Type B pancreatic cell (in vitro differentiated cells): ENCODE data around the gene CAMTA1. TPM values are rescaled to one million over a fixed set of nuclear protein-coding genes. Genes with fewer than 3 reads are reported as not detected.

Experiments
- DNase-seq: peaks from one replicate; pipeline ENCODE4 v3.0.0; 2021; ENCODE audit warnings: mixed read lengths; ENCODE audit not compliant: unreplicated experiment; ENCODE audit errors: extremely low spot score
- H3K27ac Mint-ChIP-seq: 2 replicates; pipeline ENCODE4 v1.8.0; 2021; ENCODE audit warnings: mild to moderate bottlenecking, mixed read lengths
- H3K27me3 Mint-ChIP-seq: 2 replicates; pipeline ENCODE4 v1.8.0; 2021; ENCODE audit warnings: mixed read lengths
- H3K36me3 Mint-ChIP-seq: 2 replicates; pipeline ENCODE4 v1.8.0; 2021; ENCODE audit warnings: mixed read lengths
- H3K4me1 Mint-ChIP-seq: one replicate; pipeline ENCODE4 v1.8.0; 2021; ENCODE audit warnings: mixed read lengths; ENCODE audit not compliant: unreplicated experiment
- H3K4me3 Mint-ChIP-seq: 2 replicates; pipeline ENCODE4 v1.8.0; 2021; ENCODE audit warnings: mild to moderate bottlenecking, mixed read lengths
- H3K9me3 Mint-ChIP-seq: 2 replicates; pipeline ENCODE4 v1.8.0; 2021; ENCODE audit warnings: mixed read lengths
- total RNA-seq: library from RNA; stranded (reverse); gene quantifications from 2 replicates; pipeline ENCODE4 v1.2.1, GENCODE V29; 2021; ENCODE audit warnings: low replicate concordance
- TF ChIP-seq, protein P1 (sequence below): fragments of 200-600 bp; sonication (generic); conservative IDR thresholded peaks from 2 replicates; pipeline ENCODE4 v1.5.0; 2021; ENCODE audit warnings: antibody characterized with exemption, mild to moderate bottlenecking

Gene CAMTA1
- total RNA-seq, 1 donor from 2014 or later, result 82.5 TPM

DNA sequence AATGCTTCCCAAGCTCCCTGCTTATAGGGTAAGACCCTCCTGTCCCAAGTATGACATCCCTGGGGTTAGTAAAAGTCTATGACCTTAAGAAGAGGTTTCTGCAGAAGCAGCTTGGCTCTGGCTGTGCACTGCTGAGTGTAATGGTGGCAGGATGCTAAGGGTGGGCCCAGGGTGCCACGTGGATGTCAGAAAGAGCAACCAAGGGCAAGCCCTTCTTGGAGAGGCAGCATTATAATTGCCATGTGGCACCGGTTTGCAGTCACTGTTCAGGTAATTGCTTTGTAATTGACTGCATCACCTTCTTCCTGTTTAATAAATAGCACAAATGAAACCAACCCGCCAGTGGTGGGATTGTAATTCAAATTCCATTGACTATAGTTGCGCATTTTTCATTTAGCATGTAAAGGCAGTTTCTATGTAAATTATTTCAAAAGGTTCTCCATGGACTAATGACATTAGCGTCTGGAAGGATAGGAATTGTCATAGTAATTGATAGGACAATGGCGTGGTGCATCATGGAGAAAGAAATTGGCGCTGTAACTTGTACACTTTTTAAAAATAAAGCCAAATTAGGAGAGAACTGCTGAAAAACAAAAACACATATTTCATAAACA, 495.2 kb downstream of the CAMTA1 start:
- Mint-ChIP-seq H3K4me3 (no peak overlapping the region), H3K27me3 (peaks cover 10% of the 10 kb centered on the region), H3K36me3 (no peaks in the 10 kb centered on the region), H3K9me3 (peaks cover 11% of the 10 kb centered on the region), H3K27ac (no peak overlapping the region), H3K4me1 (no peaks in the 10 kb centered on the region)
- peak; percentile 34 for DNase-seq
- TF ChIP-seq, protein P1, sequence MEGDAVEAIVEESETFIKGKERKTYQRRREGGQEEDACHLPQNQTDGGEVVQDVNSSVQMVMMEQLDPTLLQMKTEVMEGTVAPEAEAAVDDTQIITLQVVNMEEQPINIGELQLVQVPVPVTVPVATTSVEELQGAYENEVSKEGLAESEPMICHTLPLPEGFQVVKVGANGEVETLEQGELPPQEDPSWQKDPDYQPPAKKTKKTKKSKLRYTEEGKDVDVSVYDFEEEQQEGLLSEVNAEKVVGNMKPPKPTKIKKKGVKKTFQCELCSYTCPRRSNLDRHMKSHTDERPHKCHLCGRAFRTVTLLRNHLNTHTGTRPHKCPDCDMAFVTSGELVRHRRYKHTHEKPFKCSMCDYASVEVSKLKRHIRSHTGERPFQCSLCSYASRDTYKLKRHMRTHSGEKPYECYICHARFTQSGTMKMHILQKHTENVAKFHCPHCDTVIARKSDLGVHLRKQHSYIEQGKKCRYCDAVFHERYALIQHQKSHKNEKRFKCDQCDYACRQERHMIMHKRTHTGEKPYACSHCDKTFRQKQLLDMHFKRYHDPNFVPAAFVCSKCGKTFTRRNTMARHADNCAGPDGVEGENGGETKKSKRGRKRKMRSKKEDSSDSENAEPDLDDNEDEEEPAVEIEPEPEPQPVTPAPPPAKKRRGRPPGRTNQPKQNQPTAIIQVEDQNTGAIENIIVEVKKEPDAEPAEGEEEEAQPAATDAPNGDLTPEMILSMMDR, result no peak

DNA sequence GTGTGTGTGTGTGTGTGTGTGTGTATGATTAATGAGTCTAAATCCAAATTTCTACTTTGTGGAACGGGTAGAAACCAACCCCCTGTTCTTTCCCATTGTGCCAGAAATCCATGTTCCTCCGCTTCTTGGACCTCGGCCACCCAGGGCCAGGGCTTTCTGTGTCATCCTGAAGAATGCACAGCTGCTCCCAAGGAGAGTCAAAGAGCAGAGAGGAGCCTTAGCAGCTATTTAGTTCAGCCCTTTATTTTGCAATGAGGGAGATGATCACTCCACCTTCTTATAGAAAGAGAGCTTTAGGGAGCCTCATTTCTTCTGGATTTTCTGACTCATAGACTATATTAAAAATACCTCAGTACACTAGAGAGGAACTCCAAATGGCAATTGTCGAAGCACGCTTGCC, 496.6 kb downstream of the CAMTA1 start:
- peaks cover 10% of the 10 kb centered on the region for H3K27me3 Mint-ChIP-seq
- no peak overlapping the region for H3K4me3 Mint-ChIP-seq
- no peaks in the 10 kb centered on the region for H3K36me3 Mint-ChIP-seq
- TF ChIP-seq, protein P1, result no peak
- no peak for DNase-seq
- peaks cover 9% of the 10 kb centered on the region for H3K9me3 Mint-ChIP-seq
- H3K27ac Mint-ChIP-seq, result no peak overlapping the region
- H3K4me1 Mint-ChIP-seq, result no peaks in the 10 kb centered on the region

DNA sequence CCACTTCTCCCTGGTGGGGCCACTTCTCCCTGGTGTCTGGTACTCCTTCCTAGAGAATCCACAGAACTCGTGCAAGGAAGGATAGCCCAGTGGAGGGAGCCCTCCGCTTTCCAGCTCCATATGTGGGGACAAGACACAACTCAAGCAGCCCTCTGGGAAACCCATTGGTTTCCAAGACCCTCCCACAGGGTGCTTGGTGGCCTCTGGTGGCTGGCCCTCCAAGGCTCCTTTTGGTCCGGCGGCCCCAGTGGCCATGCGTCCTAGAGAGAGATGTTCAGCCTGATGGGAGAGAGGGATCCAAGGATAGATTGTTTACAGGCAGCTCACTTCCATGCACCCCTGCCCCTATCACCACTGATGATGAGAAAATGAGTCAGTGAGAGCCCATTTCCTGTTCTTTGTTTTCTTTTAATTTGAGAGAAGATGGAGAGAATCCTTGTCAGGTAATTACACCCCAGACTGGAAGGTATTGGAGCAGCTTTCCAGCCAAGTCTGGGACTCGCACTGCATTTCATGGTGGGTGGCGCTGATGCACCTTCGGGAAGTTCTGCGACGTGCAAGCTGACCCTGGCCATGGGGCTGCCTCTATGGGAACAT, 499.7 kb downstream of the CAMTA1 start:
- Mint-ChIP-seq H3K9me3 (no peaks in the 10 kb centered on the region), H3K4me3 (no peak overlapping the region), H3K36me3 (no peaks in the 10 kb centered on the region), H3K27me3 (peaks cover 8% of the 10 kb centered on the region), H3K4me1 (no peaks in the 10 kb centered on the region), H3K27ac (no peak overlapping the region)
- DNase-seq, result no peak
- TF ChIP-seq, protein P1, result no peak

DNA sequence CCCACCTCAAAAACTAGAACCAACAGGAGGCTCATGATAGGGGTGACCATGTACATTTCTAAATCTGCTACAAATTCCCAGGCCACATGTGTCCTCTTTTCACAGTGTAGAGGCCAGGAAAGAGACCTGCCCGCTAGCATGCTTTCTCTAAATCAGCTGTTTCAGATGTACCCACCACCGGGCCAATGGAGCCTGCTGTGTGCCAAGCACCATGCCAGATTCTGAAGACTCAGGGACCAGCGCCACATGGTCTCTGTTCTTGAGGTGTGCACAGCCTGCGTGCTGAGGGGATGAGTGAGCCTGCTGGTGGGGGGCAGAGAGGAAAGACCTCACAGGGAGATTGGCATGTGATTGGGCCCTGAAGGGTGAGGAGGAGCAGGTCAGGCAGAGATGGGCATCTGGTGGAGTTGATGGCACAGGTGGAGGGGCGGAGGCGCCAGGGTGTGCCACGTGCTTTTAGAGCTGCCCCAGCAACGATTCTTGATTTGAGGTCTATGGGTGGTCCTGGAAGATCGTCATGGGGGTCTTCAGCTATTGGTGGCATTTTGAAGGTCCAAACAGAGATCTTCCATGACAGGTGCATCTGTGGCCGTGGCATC, 500.7 kb downstream of the CAMTA1 start:
- Mint-ChIP-seq H3K4me3 (no peak overlapping the region), H3K27ac (no peak overlapping the region), H3K36me3 (no peaks in the 10 kb centered on the region), H3K27me3 (peaks cover 11% of the 10 kb centered on the region), H3K9me3 (no peaks in the 10 kb centered on the region), H3K4me1 (no peaks in the 10 kb centered on the region)
- TF ChIP-seq, protein P1, result no peak
- no peak for DNase-seq

DNA sequence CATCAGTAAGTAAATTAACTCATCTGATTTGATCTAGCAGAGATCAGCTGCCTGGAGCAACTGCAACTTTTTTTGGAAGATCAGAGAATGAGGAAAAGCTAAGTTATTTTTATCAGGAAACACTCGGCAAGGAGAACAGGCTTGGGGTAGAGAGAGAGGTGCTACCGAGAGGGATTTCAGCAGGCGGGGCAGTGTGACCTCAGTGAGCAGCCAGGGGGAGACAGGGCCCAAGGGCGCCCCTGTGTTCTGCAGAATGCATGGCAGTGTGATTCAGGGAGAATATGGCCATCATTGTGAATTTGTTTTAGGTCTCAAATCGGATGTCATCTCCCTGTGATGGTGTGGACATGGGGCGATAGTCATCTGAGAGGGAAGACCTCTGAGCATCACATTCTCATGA, 501.8 kb downstream of the CAMTA1 start:
- H3K4me3 Mint-ChIP-seq, result no peak overlapping the region
- no peaks in the 10 kb centered on the region for H3K9me3 Mint-ChIP-seq
- H3K27ac Mint-ChIP-seq, result no peak overlapping the region
- peaks cover 9% of the 10 kb centered on the region for H3K4me1 Mint-ChIP-seq
- H3K27me3 Mint-ChIP-seq, result peaks cover 11% of the 10 kb centered on the region
- no peaks in the 10 kb centered on the region for H3K36me3 Mint-ChIP-seq
- peak; percentile 36 for DNase-seq
- TF ChIP-seq, protein P1, result no peak
